Choroid plexus epithelial cell (primary cell): ENCODE results near the gene SKP2.

Experiments
- DNase-seq: peaks from one replicate; pipeline ENCODE4 v3.0.0-alpha.2; 2010; ENCODE audit warnings: low read depth
- H3K4me3 ChIP-seq: 2 replicates; pipeline ENCODE4 v1.5.1; 2011; ENCODE audit warnings: low read depth, mild to moderate bottlenecking, control low read depth, low read length, moderate library complexity
- TF ChIP-seq, protein P1 (sequence below): conservative IDR thresholded peaks from 2 replicates; pipeline ENCODE4 v1.5.1; 2011; ENCODE audit warnings: low read depth, mild to moderate bottlenecking, control low read depth, inconsistent platforms, low read length, moderate library complexity

SKP2 gene

DNA sequence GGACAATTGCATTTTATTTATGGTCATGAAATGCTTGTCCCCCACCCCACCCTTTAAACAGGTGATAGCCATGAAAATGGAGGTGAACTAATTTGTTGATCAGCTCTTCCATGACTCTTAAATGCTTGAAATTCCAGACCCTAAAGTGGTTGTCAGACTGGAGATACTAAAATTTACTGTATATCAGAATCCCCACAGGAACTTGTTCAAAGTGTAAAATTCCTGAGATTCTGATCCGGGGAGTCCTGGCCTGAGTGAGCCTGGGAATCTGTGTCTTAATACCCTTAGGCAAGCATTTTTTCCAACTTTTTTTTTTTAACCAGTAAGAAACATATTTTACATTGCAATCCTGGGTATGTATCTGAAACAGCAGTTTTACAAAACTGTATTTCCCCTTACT, 4.7 kb downstream of the SKP2 start:
- no peak overlapping the region for H3K4me3 ChIP-seq
- peak; percentile 70 for DNase-seq
- TF ChIP-seq, protein P1, sequence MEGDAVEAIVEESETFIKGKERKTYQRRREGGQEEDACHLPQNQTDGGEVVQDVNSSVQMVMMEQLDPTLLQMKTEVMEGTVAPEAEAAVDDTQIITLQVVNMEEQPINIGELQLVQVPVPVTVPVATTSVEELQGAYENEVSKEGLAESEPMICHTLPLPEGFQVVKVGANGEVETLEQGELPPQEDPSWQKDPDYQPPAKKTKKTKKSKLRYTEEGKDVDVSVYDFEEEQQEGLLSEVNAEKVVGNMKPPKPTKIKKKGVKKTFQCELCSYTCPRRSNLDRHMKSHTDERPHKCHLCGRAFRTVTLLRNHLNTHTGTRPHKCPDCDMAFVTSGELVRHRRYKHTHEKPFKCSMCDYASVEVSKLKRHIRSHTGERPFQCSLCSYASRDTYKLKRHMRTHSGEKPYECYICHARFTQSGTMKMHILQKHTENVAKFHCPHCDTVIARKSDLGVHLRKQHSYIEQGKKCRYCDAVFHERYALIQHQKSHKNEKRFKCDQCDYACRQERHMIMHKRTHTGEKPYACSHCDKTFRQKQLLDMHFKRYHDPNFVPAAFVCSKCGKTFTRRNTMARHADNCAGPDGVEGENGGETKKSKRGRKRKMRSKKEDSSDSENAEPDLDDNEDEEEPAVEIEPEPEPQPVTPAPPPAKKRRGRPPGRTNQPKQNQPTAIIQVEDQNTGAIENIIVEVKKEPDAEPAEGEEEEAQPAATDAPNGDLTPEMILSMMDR = no peak

DNA sequence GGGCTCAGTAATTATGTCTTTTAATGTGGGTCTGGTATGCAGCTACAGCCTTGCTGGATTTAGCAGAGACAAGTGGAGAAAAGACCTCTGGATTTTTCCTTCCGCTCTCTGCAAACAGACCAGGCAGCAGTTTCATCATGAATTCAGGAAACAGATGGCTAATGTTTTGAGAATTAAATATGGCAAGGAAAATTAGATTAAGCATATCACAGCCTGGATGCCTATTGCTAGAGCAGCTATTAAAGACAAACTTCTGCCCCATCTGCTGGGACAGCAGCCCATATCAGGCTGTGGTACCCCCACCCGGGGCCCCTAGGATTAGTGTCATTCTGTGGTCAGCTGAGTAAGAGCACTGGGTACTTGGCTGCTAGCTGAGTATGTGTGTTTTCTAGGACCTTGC, 6.2 kb downstream of the SKP2 start:
- TF ChIP-seq, protein P1 = no peak
- no peak for DNase-seq
- no peak overlapping the region for H3K4me3 ChIP-seq

DNA sequence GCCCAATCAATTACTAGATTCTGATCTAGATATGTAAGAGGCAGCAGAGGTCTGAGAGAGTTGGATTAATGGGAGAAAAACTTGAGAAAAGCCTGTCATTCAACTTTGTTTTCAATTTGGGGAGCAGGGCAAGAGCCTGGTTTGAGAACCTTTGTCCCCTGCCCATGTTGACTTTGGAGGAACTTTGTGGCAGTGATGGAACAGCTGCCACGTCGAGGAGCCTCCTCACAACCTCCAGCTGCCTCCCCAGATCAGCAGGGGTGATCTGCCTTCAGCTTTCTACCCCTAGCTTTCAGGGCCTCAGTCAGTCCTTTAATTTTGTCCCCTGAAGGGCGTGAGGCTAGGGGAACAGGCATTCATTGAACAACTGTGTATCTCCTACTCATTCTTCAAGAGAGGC, 8.7 kb downstream of the SKP2 start:
- no peak overlapping the region for H3K4me3 ChIP-seq
- DNase-seq = no peak
- TF ChIP-seq, protein P1 = no peak

DNA sequence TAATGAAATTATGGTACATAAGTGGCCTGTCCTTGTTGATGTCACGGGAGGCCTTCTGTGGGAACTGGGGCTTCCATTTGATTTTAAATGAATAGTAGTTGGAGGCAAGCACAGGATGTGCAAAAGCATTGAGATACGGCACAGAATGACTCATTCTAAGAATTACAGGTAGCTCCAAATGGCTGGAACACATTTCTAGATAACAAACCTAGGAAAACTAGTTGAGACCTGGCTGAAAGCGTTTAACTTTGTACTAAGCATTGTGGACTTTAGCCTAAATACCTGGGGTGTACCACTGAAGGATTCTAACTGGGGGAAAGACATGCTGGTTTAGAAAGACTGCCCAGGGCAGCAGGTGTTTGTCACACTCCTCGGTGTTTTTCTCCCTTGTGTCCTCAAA, 9.4 kb downstream of the SKP2 start:
- H3K4me3 ChIP-seq = no peak overlapping the region
- no peak for DNase-seq
- TF ChIP-seq, protein P1 = no peak

DNA sequence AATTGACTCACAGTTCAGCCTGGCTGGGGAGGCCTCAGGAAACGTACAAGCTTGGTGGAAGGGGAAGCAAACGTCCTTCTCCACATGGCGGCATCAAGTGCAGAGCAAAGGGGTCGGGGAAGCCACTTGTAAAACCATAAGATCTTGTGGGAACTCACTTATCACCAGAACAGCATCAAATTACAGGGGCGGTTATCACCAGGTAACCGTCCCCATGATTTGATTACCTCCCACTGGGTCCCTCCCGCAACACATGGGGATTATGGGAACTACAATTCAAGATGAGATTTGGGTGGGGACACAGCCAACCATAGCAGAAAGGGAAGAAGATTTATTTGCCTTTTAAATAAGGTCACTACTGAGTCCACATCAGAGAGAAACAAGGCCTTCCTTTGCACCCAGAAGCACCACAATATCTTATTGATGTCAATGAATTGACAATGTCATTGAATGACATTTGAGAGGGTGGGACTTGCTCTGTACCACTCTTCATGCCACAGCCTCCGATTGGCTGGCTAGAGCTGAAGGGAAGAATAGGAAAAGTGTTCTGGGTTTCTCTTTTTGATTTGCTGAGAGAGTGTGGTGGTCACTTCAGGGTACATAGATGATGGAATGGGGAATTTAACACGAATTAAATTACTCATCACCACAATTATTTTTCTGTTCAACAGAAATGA, 11.0 kb downstream of the SKP2 start:
- no peak for DNase-seq
- TF ChIP-seq, protein P1 = no peak

DNA sequence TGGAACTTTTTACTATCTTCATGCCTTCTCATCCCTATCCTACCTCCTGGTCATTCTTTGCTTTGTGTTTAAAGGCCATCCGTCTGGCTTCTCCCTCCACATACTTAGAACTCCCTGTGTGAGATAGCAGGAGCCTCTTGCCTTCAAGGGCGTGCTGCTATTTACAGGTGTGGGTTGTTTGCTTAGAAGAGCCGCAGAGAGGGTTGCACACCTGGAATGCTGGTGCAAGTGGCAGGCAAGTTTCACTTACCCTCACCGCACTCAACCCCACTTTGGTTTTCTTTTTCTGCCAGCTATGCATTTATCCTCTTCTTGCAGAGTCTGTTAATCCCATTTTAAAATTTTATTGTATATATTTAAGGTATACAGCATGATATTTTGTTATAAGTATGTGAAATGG, 12.6 kb downstream of the SKP2 start:
- TF ChIP-seq, protein P1 = no peak
- H3K4me3 ChIP-seq = no peak overlapping the region
- no peak for DNase-seq

More for the DNA sequence above, 11.0 kb downstream of the SKP2 start:
- no peak overlapping the region for H3K4me3 ChIP-seq

DNA sequence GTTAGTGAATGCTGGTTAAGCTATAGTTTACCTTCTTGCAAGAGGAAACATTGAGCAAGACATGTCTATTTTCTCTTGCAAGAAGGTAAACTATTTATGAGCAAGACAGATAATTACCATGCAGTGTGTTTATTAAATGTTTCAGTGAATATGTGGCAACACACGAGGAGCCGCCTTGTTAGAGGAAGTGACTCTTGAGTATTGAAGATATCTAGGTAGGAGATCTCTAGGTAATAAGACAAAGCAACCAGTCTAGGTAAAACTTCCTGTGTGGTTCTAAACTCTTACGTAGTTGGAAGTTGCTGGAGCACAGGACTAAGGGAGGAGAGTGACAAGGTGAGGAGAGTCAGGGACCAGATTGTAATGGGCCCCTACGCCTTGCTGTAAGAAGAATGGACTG, 16.8 kb downstream of the SKP2 start:
- no peak for DNase-seq
- H3K4me3 ChIP-seq = no peak overlapping the region
- TF ChIP-seq, protein P1 = no peak
